GM12875 (cell line): ENCODE data around the gene CAVIN3.
"Not testable (repeated sequence)": the region's sequence is repeated elsewhere in the genome, so short reads cannot be mapped to it uniquely, and the experiment has no call there.

Experiments used
- H3K4me3 ChIP-seq: one replicate; pipeline ENCODE4 v1.5.1; 2011; ENCODE audit warnings: low read depth, low read length, control low read depth
- CTCF ChIP-seq: IDR thresholded peaks from 2 replicates; pipeline ENCODE4 v1.5.1; 2011; ENCODE audit warnings: low read depth, mild to moderate bottlenecking, control low read depth, inconsistent platforms, low read length, moderate library complexity, borderline replicate concordance; ENCODE audit not compliant: insufficient read depth

The CAVIN3 gene

GRCh38 chr11:6300325-6300724 lies 20.0 kb downstream of the CAVIN3 start:
- H3K4me3 ChIP-seq = no peak overlapping the region
- TF ChIP-seq CTCF = no peak

DNA sequence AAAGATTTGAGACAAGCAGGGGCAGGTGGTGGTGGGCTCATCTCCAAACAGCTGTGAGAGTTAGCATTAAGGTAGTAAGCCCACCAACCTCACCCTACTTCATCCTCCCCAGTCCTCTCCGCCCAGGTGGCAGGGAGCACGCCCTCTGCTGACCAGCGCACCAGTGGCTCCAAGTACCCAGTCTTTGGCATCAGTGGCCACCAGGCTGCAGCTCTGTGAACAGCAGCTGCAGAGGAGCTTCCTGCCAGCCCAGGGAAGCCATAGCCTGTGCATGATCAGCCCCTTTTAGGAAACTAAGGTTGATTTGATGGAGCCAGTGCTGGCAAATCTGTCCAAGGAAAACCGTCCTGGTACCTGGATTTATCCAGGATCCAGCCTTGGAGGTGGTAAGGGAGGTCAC lies 21.7 kb downstream of the CAVIN3 start:
- peak; percentile 69 for TF ChIP-seq CTCF
- no peak overlapping the region for H3K4me3 ChIP-seq

GRCh38 chr11:6297831-6298230 lies 22.5 kb downstream of the CAVIN3 start:
- TF ChIP-seq CTCF = peak; percentile 6; the same call in 1 of the 2 replicates
- no peak overlapping the region for H3K4me3 ChIP-seq

GRCh38 chr11:6285019-6285418 lies 35.3 kb downstream of the CAVIN3 start:
- H3K4me3 ChIP-seq = no peak overlapping the region

GRCh38 chr11:6284250-6284649 lies 36.1 kb downstream of the CAVIN3 start:
- no peak for TF ChIP-seq CTCF
- no peak overlapping the region for H3K4me3 ChIP-seq

More at GRCh38 chr11:6285019-6285418, 35.3 kb downstream of the CAVIN3 start:
- no peak for TF ChIP-seq CTCF

GRCh38 chr11:6283453-6284023 lies 36.8 kb downstream of the CAVIN3 start:
- no peak for TF ChIP-seq CTCF
- H3K4me3 ChIP-seq = no peak overlapping the region

DNA sequence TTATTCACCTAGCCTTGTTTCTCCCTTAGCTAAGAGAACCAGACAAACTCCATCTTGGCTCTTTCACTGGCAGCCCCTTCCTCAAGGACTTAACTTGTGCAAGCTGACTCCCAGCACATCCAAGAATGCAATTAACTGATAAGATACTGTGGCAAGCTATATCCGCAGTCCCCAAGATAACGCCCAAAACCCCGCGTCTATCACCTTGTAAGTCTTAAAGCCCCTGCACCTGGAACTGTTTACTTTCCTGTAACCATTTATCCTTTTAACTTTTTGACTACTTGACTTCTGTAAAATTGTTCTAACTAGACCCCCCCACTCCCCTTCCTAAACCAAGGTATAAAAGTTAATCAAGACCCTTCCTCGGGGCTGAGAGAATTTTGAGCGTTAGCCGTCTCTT lies 39.5 kb downstream of the CAVIN3 start:
- H3K4me3 ChIP-seq = not testable (repeated sequence)

DNA sequence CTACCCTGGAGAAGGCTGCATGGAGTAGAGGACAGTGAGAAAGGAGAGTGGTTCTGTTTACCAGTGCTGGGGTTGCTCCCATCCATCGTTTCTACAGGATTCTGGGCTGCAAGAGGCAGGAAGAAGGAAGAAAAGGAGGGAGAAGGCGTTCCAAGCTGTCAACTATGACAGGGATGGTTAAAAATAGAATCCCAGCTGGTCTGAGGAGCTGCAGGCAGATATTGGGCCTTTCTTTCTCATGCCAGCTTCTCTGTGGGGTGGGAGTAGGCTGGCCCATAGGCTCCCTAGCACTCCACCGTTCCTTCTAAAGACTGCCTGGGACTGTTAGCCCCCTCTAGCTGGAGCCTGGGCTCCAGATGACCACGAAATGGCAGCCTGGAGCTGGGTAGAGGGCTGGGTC lies 47.1 kb downstream of the CAVIN3 start:
- TF ChIP-seq CTCF = no peak
- H3K4me3 ChIP-seq = no peak overlapping the region
